Measurements from ENCODE around the gene CYP46A1. TPM values are rescaled to one million over a fixed set of nuclear protein-coding genes. Genes with fewer than 3 reads are reported as not detected.

Gene CYP46A1
- total RNA-seq, 2 donors from 2014 or later = 0.09 to 0.45 TPM

Other genes starting within 250 kb of the CYP46A1 start
- 10 to 100 TPM; 61.5 to 66.8 TPM for gene SETD3, start 203.4 kb upstream of the CYP46A1 start, total RNA-seq
- 10 to 100 TPM; 53.2 to 58.5 TPM for gene CCNK, start 202.9 kb upstream of the CYP46A1 start, total RNA-seq
- 10 to 100 TPM; 66.3 to 68.1 TPM for gene CCDC85C, start 80.1 kb upstream of the CYP46A1 start, total RNA-seq
- 1 to 10 TPM in 1 of 2 donors, under 1 TPM in 1; 0.31 to 1.0 TPM for gene HHIPL1, start 39.2 kb upstream of the CYP46A1 start, total RNA-seq
- gene EML1, start 109.1 kb downstream of the CYP46A1 start, total RNA-seq = 10 to 100 TPM in 1 of 2 donors, 1 to 10 TPM in 1; 3.8 to 14.5 TPM